K562 (cell line): ENCODE data around the gene MMGT1. TPM values are rescaled to one million over a fixed set of nuclear protein-coding genes. Genes with fewer than 3 reads are reported as not detected.

Experiments used
- DMBX1 ChIP-seq: fragments of 250-450 bp; sonication (Bioruptor Pico); IDR thresholded peaks from 2 replicates; pipeline ENCODE4 v1.8.0; 2022; ENCODE audit warnings: inconsistent platforms, mild to moderate bottlenecking, moderate library complexity, borderline replicate concordance
- DPF2 ChIP-seq: fragments of 450-650 bp; IDR thresholded peaks from 2 replicates; pipeline ENCODE4 v1.6.1; 2016
- EP400 ChIP-seq: fragments of 450-650 bp; IDR thresholded peaks from 2 replicates; pipeline ENCODE4 v1.6.1; 2017; ENCODE audit warnings: antibody characterized with exemption, mild to moderate bottlenecking, moderate library complexity
- GABPA ChIP-seq: fragments of 200-800 bp; sonication (Bioruptor generic); conservative IDR thresholded peaks from 2 replicates; pipeline ENCODE4 v1.6.1; 2016; ENCODE audit warnings: low read depth, missing genetic modification characterization, missing compliant biosample characterization
- HMBOX1 ChIP-seq: sonication (generic); IDR thresholded peaks from 2 replicates; pipeline ENCODE4 v1.6.1; 2016
- HMGXB4 ChIP-seq: sonication (generic); formaldehyde crosslinking; IDR thresholded peaks from 2 replicates; pipeline ENCODE4 v1.8.1; 2023; ENCODE audit warnings: mild to moderate bottlenecking, missing genetic modification reagents
- ILF3 ChIP-seq: fragments of 450-650 bp; IDR thresholded peaks from 2 replicates; pipeline ENCODE4 v1.6.1; 2018; ENCODE audit warnings: antibody characterized with exemption, mild to moderate bottlenecking, moderate library complexity, borderline replicate concordance
- MAZ ChIP-seq, 2 experiments: fragments of 450-650 bp in 1 of 2; sonication (generic) in 1 of 2; formaldehyde crosslinking; IDR thresholded peaks in 1 of 2; conservative IDR thresholded peaks in 1 of 2; 2 replicates each; pipeline versions ENCODE4 v1.4.0 to v1.5.0; 2020; ENCODE audit warnings: mild to moderate bottlenecking in 1 of 2, missing genetic modification reagents in 1 of 2
- MEIS2 ChIP-seq: fragments of 450-650 bp; IDR thresholded peaks from 2 replicates; pipeline ENCODE4 v1.6.1; 2014; ENCODE audit warnings: mild to moderate bottlenecking; ENCODE audit not compliant: partially characterized antibody
- NCOA6 ChIP-seq: fragments of 450-650 bp; IDR thresholded peaks from 2 replicates; pipeline ENCODE4 v1.6.1; 2017; ENCODE audit warnings: mild to moderate bottlenecking
- NEUROD1 ChIP-seq: fragments of 150-350 bp; IDR thresholded peaks from 2 replicates; pipeline ENCODE4 v1.6.1; 2014; ENCODE audit warnings: borderline replicate concordance, low read length, low read depth; ENCODE audit not compliant: partially characterized antibody
- NFIC ChIP-seq: fragments of 450-650 bp; IDR thresholded peaks from 2 replicates; pipeline ENCODE4 v1.6.1; 2017; ENCODE audit warnings: mild to moderate bottlenecking, inconsistent platforms
- POLR2G ChIP-seq: fragments of 200-400 bp; formaldehyde crosslinking; IDR thresholded peaks from 2 replicates; pipeline ENCODE4 v1.6.1; 2017; ENCODE audit warnings: low read depth, mild to moderate bottlenecking, antibody characterized with exemption, low read length, moderate library complexity
- RBM34 ChIP-seq: fragments of 200-400 bp; formaldehyde crosslinking; IDR thresholded peaks from 2 replicates; pipeline ENCODE4 v1.6.1; 2018; ENCODE audit warnings: low read length, borderline replicate concordance; ENCODE audit not compliant: insufficient read depth
- SIRT6 ChIP-seq: IDR thresholded peaks from one replicate; pipeline ENCODE4 v1.6.1; 2012; ENCODE audit warnings: low read depth, mild to moderate bottlenecking, control low read depth, inconsistent platforms, low read length, moderate library complexity
- XRCC5 ChIP-seq: fragments of 200-400 bp; formaldehyde crosslinking; IDR thresholded peaks from 2 replicates; pipeline ENCODE4 v1.6.1; 2017; ENCODE audit warnings: low read depth, mild to moderate bottlenecking, low read length
- ZBTB11 ChIP-seq, 3 experiments: fragments of 200-800 bp in 1 of 3; fragments of 250-450 bp in 1 of 3; fragments of 450-650 bp in 1 of 3; sonication (Bioruptor Pico) in 1 of 3; sonication (Bioruptor generic) in 1 of 3; formaldehyde crosslinking in 1 of 3; IDR thresholded peaks; 2 replicates each; pipeline versions ENCODE4 v1.6.1 to v1.8.0; 2016 to 2022; ENCODE audit warnings: mild to moderate bottlenecking in 2 of 3, missing genetic modification characterization in 2 of 3, missing compliant biosample characterization in 1 of 3, moderate library complexity in 1 of 3
- ZFP91 ChIP-seq: sonication (generic); formaldehyde crosslinking; IDR thresholded peaks from 2 replicates; pipeline ENCODE4 v1.8.0; 2022; ENCODE audit warnings: mild to moderate bottlenecking, missing genetic modification reagents
- ZNF507 ChIP-seq: conservative IDR thresholded peaks from 2 replicates; pipeline ENCODE4 v1.6.1; 2017; ENCODE audit warnings: missing genetic modification characterization, missing compliant biosample characterization
- polyA plus RNA-seq, 8 experiments: library from polyadenylated mRNA; depleted of rRNA in 4 of 8; stranded (reverse) in 5 of 8; unstranded in 3 of 8; fragments of >200 nt; fragmentation: Nextera tagmentation in 2 of 8; fragmentation: Illumina TruSeq in 1 of 8; extraction: Ambion mirVana in 2 of 8; extraction: Trizol in 1 of 8; gene quantifications; 2 replicates each; pipeline versions ENCODE4 v1.2.1 to v1.2.3, GENCODE V29; 2011 to 2014; ENCODE audit warnings: inconsistent platforms in 1 of 8, missing spikeins in 1 of 8
- total RNA-seq, 7 experiments: library from RNA; depleted of rRNA in 6 of 7; stranded (reverse); fragments of >200 nt in 6 of 7; fragmentation: Illumina TruSeq in 2 of 7; extraction: Trizol in 2 of 7; gene quantifications; 2 replicates each; pipeline versions ENCODE4 v1.2.1 to v1.2.3, GENCODE V29; 2011 to 2021; ENCODE audit warnings: low replicate concordance in 1 of 7

The MMGT1 gene
- total and polyA plus RNA-seq, 9 of the 15 experiments (the other 6 are each of a cell fraction or from before 2014, with no cell fraction given) = 11.3 to 25.4 (median 22.5) TPM

- TF ChIP-seq ZBTB11 (CRISPR knock-in tag; IDR thresholded peaks at IDR 0.05) (0 out of 6 replicates have a peak, but pooled peaks of 1 of the 3 experiments have one; percentile 36), DPF2 (0 out of 2 replicates have a peak, but pooled peaks have one; percentile 2), NEUROD1 (peak; percentile 20), ILF3 (no peak), DMBX1 (CRISPR knock-in tag) (no peak), GABPA (tag) (0 out of 2 replicates have a peak, but pooled peaks have one; percentile 11), POLR2G (peak; percentile 75), HMBOX1 (no peak), SIRT6 (no peak), HMGXB4 (CRISPR knock-in tag) (no peak), XRCC5 (no peak), EP400 (peak; percentile 28; the same call in 1 of the 2 replicates), MAZ (CRISPR knock-in tag; conservative IDR thresholded peaks at IDR 0.05 in 1 of 2, IDR thresholded peaks at IDR 0.05 in 1 of 2) (0 out of 4 replicates have a peak, but pooled peaks of 1 of the 2 experiments have one; percentile 31), ZFP91 (CRISPR knock-in tag) (peak; percentile 97), NFIC (no peak), RBM34 (no peak), NCOA6 (peak; percentile 69), MEIS2 (peak; percentile 77), ZNF507 (tag) (no peak)
These were observed 11.6 kb upstream of the MMGT1 start, which contains the start of gene SLC9A6 (continued) for GRCh38 chrX:135985157-135985972.
